Nephron progenitor cell (in vitro differentiated cells): ENCODE measurements around the gene KCNA10.

Source experiments
- DNase-seq: peaks from one replicate; pipeline ENCODE4 v3.0.0; 2021
- H3K27ac Mint-ChIP-seq: 2 replicates; pipeline ENCODE4 v1.8.0; 2021; ENCODE audit warnings: mild to moderate bottlenecking, moderate library complexity, mixed read lengths
- H3K27me3 Mint-ChIP-seq: 2 replicates; pipeline ENCODE4 v1.8.0; 2021; ENCODE audit warnings: mild to moderate bottlenecking, low read depth, mixed read lengths; ENCODE audit not compliant: poor library complexity
- H3K36me3 Mint-ChIP-seq: 2 replicates; pipeline ENCODE4 v1.8.0; 2021; ENCODE audit warnings: low read depth, mixed read lengths
- H3K4me1 Mint-ChIP-seq: 2 replicates; pipeline ENCODE4 v1.8.0; 2021; ENCODE audit warnings: mixed read lengths
- H3K4me3 Mint-ChIP-seq: 2 replicates; pipeline ENCODE4 v1.8.0; 2021; ENCODE audit warnings: mild to moderate bottlenecking, moderate library complexity, mixed read lengths
- H3K9me3 Mint-ChIP-seq: 2 replicates; pipeline ENCODE4 v1.8.0; 2021; ENCODE audit warnings: mild to moderate bottlenecking, moderate library complexity, mixed read lengths
- TF ChIP-seq, protein P1 (sequence below): fragments of 200-600 bp; sonication (generic); IDR thresholded peaks from 2 replicates; pipeline ENCODE4 v1.5.0; 2021; ENCODE audit warnings: antibody characterized with exemption

Gene KCNA10

GRCh38 chr1:110474444-110474843 lies 44.5 kb downstream of the KCNA10 start:
- H3K4me3 Mint-ChIP-seq, result no peak overlapping the region

GRCh38 chr1:110472546-110472945 lies 46.4 kb downstream of the KCNA10 start:
- Mint-ChIP-seq H3K27me3 (peaks cover 29% of the 10 kb centered on the region), H3K9me3 (no peaks in the 10 kb centered on the region), H3K27ac (no peak overlapping the region), H3K4me3 (no peak overlapping the region), H3K36me3 (no peaks in the 10 kb centered on the region), H3K4me1 (no peaks in the 10 kb centered on the region)
- TF ChIP-seq, protein P1, sequence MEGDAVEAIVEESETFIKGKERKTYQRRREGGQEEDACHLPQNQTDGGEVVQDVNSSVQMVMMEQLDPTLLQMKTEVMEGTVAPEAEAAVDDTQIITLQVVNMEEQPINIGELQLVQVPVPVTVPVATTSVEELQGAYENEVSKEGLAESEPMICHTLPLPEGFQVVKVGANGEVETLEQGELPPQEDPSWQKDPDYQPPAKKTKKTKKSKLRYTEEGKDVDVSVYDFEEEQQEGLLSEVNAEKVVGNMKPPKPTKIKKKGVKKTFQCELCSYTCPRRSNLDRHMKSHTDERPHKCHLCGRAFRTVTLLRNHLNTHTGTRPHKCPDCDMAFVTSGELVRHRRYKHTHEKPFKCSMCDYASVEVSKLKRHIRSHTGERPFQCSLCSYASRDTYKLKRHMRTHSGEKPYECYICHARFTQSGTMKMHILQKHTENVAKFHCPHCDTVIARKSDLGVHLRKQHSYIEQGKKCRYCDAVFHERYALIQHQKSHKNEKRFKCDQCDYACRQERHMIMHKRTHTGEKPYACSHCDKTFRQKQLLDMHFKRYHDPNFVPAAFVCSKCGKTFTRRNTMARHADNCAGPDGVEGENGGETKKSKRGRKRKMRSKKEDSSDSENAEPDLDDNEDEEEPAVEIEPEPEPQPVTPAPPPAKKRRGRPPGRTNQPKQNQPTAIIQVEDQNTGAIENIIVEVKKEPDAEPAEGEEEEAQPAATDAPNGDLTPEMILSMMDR, result no peak
- DNase-seq, result no peak

More at GRCh38 chr1:110474444-110474843, 44.5 kb downstream of the KCNA10 start:
- Mint-ChIP-seq H3K27me3 (peaks cover 17% of the 10 kb centered on the region), H3K36me3 (no peaks in the 10 kb centered on the region), H3K27ac (no peak overlapping the region), H3K9me3 (no peaks in the 10 kb centered on the region), H3K4me1 (no peaks in the 10 kb centered on the region)
- no peak for DNase-seq
- TF ChIP-seq, protein P1, result no peak

DNA sequence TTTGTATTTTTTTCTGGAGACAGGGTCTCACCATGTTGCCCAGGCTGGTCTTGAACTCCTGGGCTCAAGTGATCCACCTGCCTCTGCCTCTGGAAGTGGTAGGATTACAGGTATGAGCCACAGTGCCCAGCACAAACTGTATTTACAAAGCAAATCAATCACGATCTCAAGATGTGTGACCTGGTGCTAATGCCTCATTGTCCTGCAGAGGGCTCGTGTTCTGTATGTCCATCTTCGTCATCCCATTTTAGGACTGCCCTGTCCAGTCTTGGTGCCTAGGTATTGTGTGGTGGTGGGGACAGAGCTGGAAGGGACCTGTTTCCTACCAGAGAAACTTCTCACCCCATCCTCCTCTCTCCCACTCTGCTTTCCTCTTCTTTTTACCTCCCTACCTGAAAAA lies 47.8 kb downstream of the KCNA10 start:
- Mint-ChIP-seq H3K27me3 (peaks cover 32% of the 10 kb centered on the region), H3K9me3 (no peaks in the 10 kb centered on the region), H3K4me3 (no peak overlapping the region), H3K27ac (peak overlapping the region; percentile 10), H3K4me1 (no peaks in the 10 kb centered on the region), H3K36me3 (no peaks in the 10 kb centered on the region)
- DNase-seq, result no peak
- TF ChIP-seq, protein P1, result no peak
